Liver (tissue), 9 donors: ENCODE data around the gene TESPA1. TPM values are rescaled to one million over a fixed set of nuclear protein-coding genes. Genes with fewer than 3 reads are reported as not detected.
"Not testable (repeated sequence)": the region's sequence is repeated elsewhere in the genome, so short reads cannot be mapped to it uniquely, and the experiment has no call there.

Experiments
- DNase-seq: peaks from one replicate; pipeline ENCODE4 v3.0.0-alpha.2; 2017; ENCODE audit warnings: low spot score
- H3K27ac ChIP-seq, 2 donors: one replicate each; pipeline ENCODE4 v1.7.0; 2013; ENCODE audit warnings: inconsistent platforms in 2 of 2, low read length in 2 of 2, control low read depth in 1 of 2, low read depth in 1 of 2, mild to moderate bottlenecking in 1 of 2
- H3K27me3 ChIP-seq, 4 donors: one replicate each; pipeline versions ENCODE4 v1.6.1 to v1.7.0; 2013; ENCODE audit warnings: low read length in 3 of 4, inconsistent platforms in 1 of 4, mild to moderate bottlenecking in 1 of 4, moderate library complexity in 1 of 4; ENCODE audit not compliant: control insufficient read depth in 4 of 4, insufficient read depth in 4 of 4
- H3K36me3 ChIP-seq, 4 donors: one replicate each; pipeline versions ENCODE4 v1.6.1 to v1.7.0; 2013; ENCODE audit warnings: low read length in 3 of 4, mild to moderate bottlenecking in 3 of 4, low read depth in 1 of 4, moderate library complexity in 1 of 4; ENCODE audit not compliant: control insufficient read depth in 4 of 4, insufficient read depth in 3 of 4
- H3K4me1 ChIP-seq, 4 donors: one replicate each; pipeline versions ENCODE4 v1.6.1 to v1.7.0; 2013; ENCODE audit warnings: low read length in 3 of 4, mild to moderate bottlenecking in 3 of 4, moderate library complexity in 1 of 4; ENCODE audit not compliant: control insufficient read depth in 4 of 4, insufficient read depth in 4 of 4
- H3K4me3 ChIP-seq, 3 donors: one replicate each; pipeline versions ENCODE4 v1.6.1 to v1.7.0; 2013; ENCODE audit warnings: low read length in 3 of 3, control low read depth in 1 of 3, low read depth in 1 of 3, mild to moderate bottlenecking in 1 of 3
- H3K9ac ChIP-seq, 2 donors: one replicate each; pipeline ENCODE4 v1.7.0; 2013; ENCODE audit warnings: low read length in 2 of 2, mild to moderate bottlenecking in 2 of 2, moderate library complexity in 2 of 2, control low read depth in 1 of 2, low read depth in 1 of 2
- H3K9me3 ChIP-seq, 4 donors: one replicate each; pipeline versions ENCODE4 v1.6.1 to v1.7.0; 2013; ENCODE audit warnings: low read length in 3 of 4; ENCODE audit not compliant: control insufficient read depth in 4 of 4
- CTCF ChIP-seq: fragments of 150-350 bp; IDR thresholded peaks from 2 replicates; pipeline ENCODE4 v1.5.1; 2017; ENCODE audit warnings: improper control_type of control experiment, low read depth, low read length; ENCODE audit not compliant: missing input control
- HNF4A ChIP-seq, 2 donors: conservative IDR thresholded peaks; 2 replicates each; pipeline ENCODE4 v1.6.1; 2016; ENCODE audit warnings: antibody characterized with exemption in 2 of 2, mild to moderate bottlenecking in 2 of 2
- JUND ChIP-seq, 2 donors: IDR thresholded peaks; 2 replicates each; pipeline ENCODE4 v1.6.1; 2016; ENCODE audit warnings: antibody characterized with exemption in 2 of 2
- MAX ChIP-seq: IDR thresholded peaks from 2 replicates; pipeline ENCODE4 v1.6.1; 2016; ENCODE audit warnings: antibody characterized with exemption
- NR2F2 ChIP-seq: IDR thresholded peaks from 2 replicates; pipeline ENCODE4 v1.6.1; 2016; ENCODE audit warnings: antibody characterized with exemption
- RAD21 ChIP-seq, 2 donors: IDR thresholded peaks; 2 replicates each; pipeline ENCODE4 v1.6.1; 2016; ENCODE audit warnings: antibody characterized with exemption in 2 of 2, mild to moderate bottlenecking in 2 of 2
- WGBS: extraction: QIAGEN DNeasy Blood & Tissue Kit; methylation state at CpG from one replicate; pipeline ENCODE4 v1.1.7; 2013; 5-methylcytosine and 5-hydroxymethylcytosine counted together
- polyA plus RNA-seq, 2 donors: library from polyadenylated mRNA; stranded (reverse) in 1 of 2; unstranded in 1 of 2; fragments of 200-250 nt in 1 of 2; fragments of >200 nt in 1 of 2; fragmentation: Nextera tagmentation in 1 of 2; extraction: Ambion mirVana in 1 of 2; gene quantifications; one replicate each; pipeline versions ENCODE4 v1.2.1 to v1.2.3, GENCODE V29; 2013 to 2015
- total RNA-seq, 2 donors: library from RNA; depleted of rRNA; stranded (reverse); fragments of >200 nt; gene quantifications; one replicate each; pipeline ENCODE4 v1.2.3, GENCODE V29; 2014
- TF ChIP-seq, protein P1 (sequence below): IDR thresholded peaks from 2 replicates; pipeline ENCODE4 v1.6.1; 2016; ENCODE audit warnings: antibody characterized with exemption
- donor health status: healthy.
- donor health status: healthy.
- donor health status: healthy.
- donor health status: healthy.
- donor health status: healthy.

The TESPA1 gene
- total and polyA plus RNA-seq, 4 donors: 0.10 to 3.2 (median 0.42) TPM

DNA sequence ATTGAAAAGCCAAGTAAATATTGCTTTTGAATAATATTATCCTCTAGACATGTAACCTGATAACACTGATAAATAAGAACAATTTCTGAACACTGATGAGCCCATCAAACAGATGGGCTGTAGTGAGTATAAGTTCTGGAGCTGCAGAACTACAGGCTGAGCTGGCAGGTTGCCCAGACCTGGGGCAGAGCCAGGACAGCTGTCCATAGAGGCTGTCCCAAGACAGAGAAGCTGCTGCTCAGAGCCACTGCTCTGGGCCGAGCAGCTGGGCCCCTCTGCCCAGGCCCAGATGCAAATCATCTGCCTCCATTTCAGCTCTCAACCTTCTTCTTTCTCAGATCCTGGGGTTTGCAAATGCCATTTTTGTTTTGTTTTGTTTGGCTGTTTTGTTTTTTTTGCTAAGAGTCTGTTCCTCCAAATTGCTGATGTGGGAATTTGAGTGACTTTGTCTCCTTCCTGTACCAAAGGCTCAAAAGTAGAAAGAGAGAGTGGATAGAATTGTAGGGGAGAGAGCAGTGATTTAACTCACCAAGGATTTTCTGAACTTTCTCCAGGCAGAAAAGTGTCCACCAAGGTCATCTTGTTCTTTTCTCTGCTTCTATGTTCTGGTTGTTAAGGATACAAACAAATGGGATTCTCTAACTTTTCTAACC, 4.0 kb upstream of the TESPA1 start:
- peak; percentile 85 for DNase-seq
- H3K4me3 ChIP-seq: no peak overlapping the region
- H3K4me1 ChIP-seq: peaks cover 0 to 2% (median 0%) of the 10 kb centered on the region in 4 donors

GRCh38 chr12:54987611-54988231, 3.2 kb upstream of the TESPA1 start:
- no peak overlapping the region for H3K4me3 ChIP-seq
- no peak overlapping the region for H3K9ac ChIP-seq
- DNase-seq: no peak
- no peaks in the 10 kb centered on the region for H3K27me3 ChIP-seq
- H3K36me3 ChIP-seq: no peaks in the 10 kb centered on the region
- peaks cover 0 to 2% (median 0%) of the 10 kb centered on the region in 4 donors for H3K4me1 ChIP-seq
- no peak overlapping the region for H3K27ac ChIP-seq
- no peaks in the 10 kb centered on the region for H3K9me3 ChIP-seq
- TF ChIP-seq, protein P1, sequence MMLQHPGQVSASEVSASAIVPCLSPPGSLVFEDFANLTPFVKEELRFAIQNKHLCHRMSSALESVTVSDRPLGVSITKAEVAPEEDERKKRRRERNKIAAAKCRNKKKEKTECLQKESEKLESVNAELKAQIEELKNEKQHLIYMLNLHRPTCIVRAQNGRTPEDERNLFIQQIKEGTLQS: no peak
- TF ChIP-seq NR2F2 (no peak), HNF4A (conservative IDR thresholded peaks at IDR 0.05) (no peak), RAD21 (IDR thresholded peaks at IDR 0.05) (no peak), MAX (no peak), JUND (IDR thresholded peaks at IDR 0.05) (no peak)
- WGBS: 84% methylated on average over 4 of the region's 4 CpGs

More for the DNA sequence above, 4.0 kb upstream of the TESPA1 start:
- no peak overlapping the region for H3K27ac ChIP-seq
- 32% methylated on average over 1 of the region's 1 CpG for WGBS
- no peak for TF ChIP-seq RAD21 (IDR thresholded peaks at IDR 0.05)
- no peaks in the 10 kb centered on the region for H3K27me3 ChIP-seq
- H3K36me3 ChIP-seq: no peaks in the 10 kb centered on the region
- no peaks in the 10 kb centered on the region for H3K9me3 ChIP-seq
- no peak overlapping the region for H3K9ac ChIP-seq

- not testable (repeated sequence) for H3K27me3 ChIP-seq, H3K4me3 ChIP-seq, DNase-seq, H3K36me3 ChIP-seq, H3K9me3 ChIP-seq, H3K27ac ChIP-seq, H3K4me1 ChIP-seq, H3K9ac ChIP-seq
- WGBS: 88% methylated on average over 3 of the region's 3 CpGs
These were observed 2.2 kb upstream of the TESPA1 start for GRCh38 chr12:54986773-54987172.

DNA sequence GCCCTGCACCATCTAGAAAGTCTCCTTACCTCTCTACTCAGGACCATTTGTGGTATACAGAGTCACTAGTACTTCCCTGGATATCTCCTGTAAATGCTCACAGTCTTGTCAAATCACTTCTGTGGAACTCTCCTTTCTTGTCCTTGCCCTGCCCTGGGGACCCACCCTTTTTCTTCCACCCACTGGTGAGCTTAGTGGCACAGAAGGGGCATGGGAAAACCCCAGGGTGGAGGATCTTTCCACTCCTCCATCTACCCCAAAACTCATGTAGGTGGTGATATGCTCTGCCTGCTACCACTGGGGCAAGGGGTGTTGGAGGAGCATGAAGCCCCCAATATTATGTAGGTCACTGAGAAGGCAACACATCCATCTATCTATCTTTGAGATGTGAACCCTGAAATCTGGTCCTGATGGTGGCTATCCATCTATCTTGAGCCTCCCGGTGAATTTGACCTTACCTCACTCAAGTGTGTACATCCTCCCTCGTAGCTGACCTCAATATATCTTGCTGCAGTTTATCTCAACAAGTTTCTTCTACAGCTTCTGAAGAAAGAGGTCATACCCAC, 943 bp downstream of the TESPA1 start:
- no peak for TF ChIP-seq CTCF

More for the DNA sequence above, 943 bp downstream of the TESPA1 start:
- H3K36me3 ChIP-seq: no peaks in the 10 kb centered on the region
- 71% methylated on average over 2 of the region's 2 CpGs for WGBS
- no peak overlapping the region for H3K9ac ChIP-seq
- no peak overlapping the region for H3K4me3 ChIP-seq
- H3K4me1 ChIP-seq: peaks cover 0 to 2% (median 0%) of the 10 kb centered on the region in 4 donors
- no peaks in the 10 kb centered on the region for H3K9me3 ChIP-seq
- H3K27me3 ChIP-seq: no peaks in the 10 kb centered on the region
- H3K27ac ChIP-seq: no peak overlapping the region
- no peak for DNase-seq
